ENCODE measurements around the gene BEAN1.

GRCh38 chr16:66399930-66400329 lies 27.2 kb upstream of the BEAN1 start:
- TF ChIP-seq, protein P1, sequence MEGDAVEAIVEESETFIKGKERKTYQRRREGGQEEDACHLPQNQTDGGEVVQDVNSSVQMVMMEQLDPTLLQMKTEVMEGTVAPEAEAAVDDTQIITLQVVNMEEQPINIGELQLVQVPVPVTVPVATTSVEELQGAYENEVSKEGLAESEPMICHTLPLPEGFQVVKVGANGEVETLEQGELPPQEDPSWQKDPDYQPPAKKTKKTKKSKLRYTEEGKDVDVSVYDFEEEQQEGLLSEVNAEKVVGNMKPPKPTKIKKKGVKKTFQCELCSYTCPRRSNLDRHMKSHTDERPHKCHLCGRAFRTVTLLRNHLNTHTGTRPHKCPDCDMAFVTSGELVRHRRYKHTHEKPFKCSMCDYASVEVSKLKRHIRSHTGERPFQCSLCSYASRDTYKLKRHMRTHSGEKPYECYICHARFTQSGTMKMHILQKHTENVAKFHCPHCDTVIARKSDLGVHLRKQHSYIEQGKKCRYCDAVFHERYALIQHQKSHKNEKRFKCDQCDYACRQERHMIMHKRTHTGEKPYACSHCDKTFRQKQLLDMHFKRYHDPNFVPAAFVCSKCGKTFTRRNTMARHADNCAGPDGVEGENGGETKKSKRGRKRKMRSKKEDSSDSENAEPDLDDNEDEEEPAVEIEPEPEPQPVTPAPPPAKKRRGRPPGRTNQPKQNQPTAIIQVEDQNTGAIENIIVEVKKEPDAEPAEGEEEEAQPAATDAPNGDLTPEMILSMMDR (IDR thresholded peaks at IDR 0.05): no peak
- no peak for TF ChIP-seq POLR2A (IDR thresholded peaks at IDR 0.05)
